ENCODE data around the gene CIAO1. TPM values are rescaled to one million over a fixed set of nuclear protein-coding genes. Genes with fewer than 3 reads are reported as not detected.

Gene CIAO1
- total and polyA plus RNA-seq, 2 of the 8 experiments (the other 6 are each of a cell fraction or from before 2014, with no cell fraction given), result 63.7 to 99.2 TPM

GRCh38 chr2:96320326-96320725 is 54.3 kb downstream of the CIAO1 start:
- FAIRE-seq (no peak), DNase-seq (ENCODE audit: low read depth in 1 of 2, low spot score in 2 of 2) (no peak)
- Histone ChIP-seq H3K4me3 (ENCODE audit: extremely low read depth in 1 of 4, insufficient read depth in 2 of 4, low read depth in 3 of 4, low read length in 4 of 4) (peak overlapping the region in 1 of 4 experiments; percentile 66; a peak in 2 of 8 replicates), H2BK5ac (ENCODE audit: low read depth, low read length) (no peak overlapping the region), H2BK120ac (replicated peaks; ENCODE audit: low read depth, low read length) (no peak overlapping the region), H3K36me3 (ENCODE audit: control insufficient read depth in 2 of 4, insufficient read depth in 4 of 4, low read length in 3 of 4) (no peaks in the 10 kb centered on the region), H3K9me3 (ENCODE audit: insufficient read depth in 2 of 2, low read depth in 1 of 2, low read length in 1 of 2) (no peaks in the 10 kb centered on the region), H3K4me1 (replicated peaks in 1 of 4; ENCODE audit: control insufficient read depth in 3 of 4, insufficient read depth in 4 of 4, low read length in 3 of 4) (peaks cover 3 to 5% (median 3%) of the 10 kb centered on the region in 4 experiments; a peak in 5 of 7 replicates), H3K18ac (ENCODE audit: extremely low read depth, low read length) (no peak overlapping the region), H3K9ac (replicated peaks in 1 of 4; ENCODE audit: extremely low read depth in 1 of 4, low read depth in 3 of 4, low read length in 3 of 4) (no peak overlapping the region), H2AFZ (ENCODE audit: low read length) (no peak overlapping the region), H3K56ac (replicated peaks; ENCODE audit: insufficient read length, low read depth, low read length) (no peak overlapping the region), H3K14ac (ENCODE audit: insufficient read length) (no peak overlapping the region), H4K91ac (replicated peaks; ENCODE audit: insufficient read length, low read length) (no peak overlapping the region), H3K4ac (replicated peaks; ENCODE audit: insufficient read length, low read depth, low read length) (no peak overlapping the region), H3K23me2 (ENCODE audit: low read depth, low read length) (peaks cover 19% of the 10 kb centered on the region; the same call in 1 of the 2 replicates), H4K20me1 (replicated peaks in 1 of 2; ENCODE audit: control insufficient read depth in 1 of 2, insufficient read depth in 2 of 2, low read length in 2 of 2) (no peaks in the 10 kb centered on the region), H3K4me2 (ENCODE audit: insufficient read depth in 1 of 2, low read depth in 2 of 2, low read length in 2 of 2) (peak overlapping the region; percentile 60 to 91; a peak in 2 of 4 replicates), H4K8ac (ENCODE audit: extremely low read depth, insufficient read depth, low read length) (no peak overlapping the region), H2BK20ac (ENCODE audit: low read length) (no peak overlapping the region), H3K79me1 (ENCODE audit: low read depth, low read length) (no peaks in the 10 kb centered on the region), H3K79me2 (ENCODE audit: control insufficient read depth in 1 of 2, insufficient read depth in 2 of 2, low read length in 2 of 2) (no peaks in the 10 kb centered on the region), H2BK12ac (ENCODE audit: low read depth, low read length) (no peak overlapping the region), H2AK5ac (ENCODE audit: low read depth, low read length) (no peak overlapping the region), H2BK15ac (ENCODE audit: low read length) (no peak overlapping the region), H4K5ac (ENCODE audit: insufficient read length, low read depth, low read length) (no peak overlapping the region), H3K27me3 (replicated peaks in 1 of 4; ENCODE audit: control insufficient read depth in 3 of 4, extremely low read depth in 1 of 4, insufficient read depth in 3 of 4, low read length in 3 of 4) (peaks cover 3 to 46% (median 33%) of the 10 kb centered on the region in 4 experiments), H3K27ac (ENCODE audit: low read depth, low read length) (no peak overlapping the region), H3K23ac (ENCODE audit: insufficient read length) (no peak overlapping the region)
- WGBS, 2 experiments (ENCODE audit: extremely low coverage in 1 of 2, insufficient coverage in 1 of 2, insufficient read length in 1 of 2, insufficient replicate concordance in 2 of 2, low coverage in 1 of 2, low lambda C conversion rate in 2 of 2, missing lambda C conversion rate in 1 of 2), result 84% methylated on average over 3 of the region's 3 CpGs; no CpG with 5 or more reads in 1 of the 2 experiments
- ChIA-PET CTCF (ENCODE audit: partially characterized antibody) (interaction anchor here (0.6 to 3.6 kb wide), 8 partner anchors 12 to 425 kb away, joined by 3 to 16 read pairs (median 4); partner anchors contain the start of gene SNRNP200), POLR2A (ENCODE audit: partially characterized antibody) (interaction anchor here (1.5 to 3.5 kb wide), 5 partner anchors 10 to 37 kb away, joined by 4 to 28 read pairs (median 11); partner anchors contain the start of genes NCAPH and SNRNP200)
- TF ChIP-seq PHF8 (conservative IDR thresholded peaks at IDR 0.05; ENCODE audit: low read depth, low read length), result no peak
- TF ChIP-seq TCF12 (IDR thresholded peaks at IDR 0.05; ENCODE audit: low read depth, low read length), result no peak
- no peak for TF ChIP-seq CHD2 (IDR thresholded peaks at IDR 0.05; ENCODE audit: low read length)
- no peak for TF ChIP-seq FOSL1 (IDR thresholded peaks at IDR 0.05; ENCODE audit: insufficient read depth, low read depth, low read length)
- TF ChIP-seq SAP30 (IDR thresholded peaks at IDR 0.05; ENCODE audit: insufficient read depth, insufficient replicate concordance, low read length), result no peak
- no peak for TF ChIP-seq KDM1A (IDR thresholded peaks at IDR 0.05; ENCODE audit: borderline replicate concordance, low read length)
- TF ChIP-seq GABPA (IDR thresholded peaks at IDR 0.05; ENCODE audit: borderline replicate concordance, insufficient read depth, low read length), result no peak
- no peak for TF ChIP-seq NANOG (IDR thresholded peaks at IDR 0.05; ENCODE audit: insufficient read depth, low read depth, low read length, poor library complexity, severe bottlenecking)

Measured in H1 (cell line).